ENCODE results near the gene CATSPER4.

Gene CATSPER4

GRCh38 chr1:26190373-26190987, at the start of gene CATSPER4:
CATSPER4 (plus strand) TSS chr1:26190602; CDS start chr1:26190628, 26 bp downstream.
- DNase-seq = no peak

GRCh38 chr1:26142159-26142558, 48.2 kb upstream of the CATSPER4 start:
- no peak for DNase-seq

GRCh38 chr1:26145041-26145959, 45.1 kb upstream of the CATSPER4 start:
- peak; percentile 58 for DNase-seq

- DNase-seq = no peak
These were observed 44.5 kb upstream of the CATSPER4 start for GRCh38 chr1:26145960-26146294.

- DNase-seq = no peak
These were observed 41.5 kb upstream of the CATSPER4 start for GRCh38 chr1:26148887-26149286.

- DNase-seq = no peak
These were observed 36.4 kb upstream of the CATSPER4 start for GRCh38 chr1:26153966-26154532.

GRCh38 chr1:26154750-26155149, 35.7 kb upstream of the CATSPER4 start:
- DNase-seq = no peak

- DNase-seq = no peak
These were observed 34.8 kb upstream of the CATSPER4 start for GRCh38 chr1:26155370-26156284.

- no peak for DNase-seq
These were observed 33.9 kb upstream of the CATSPER4 start for GRCh38 chr1:26156285-26157038.

- no peak for DNase-seq
These were observed 32.0 kb upstream of the CATSPER4 start for GRCh38 chr1:26158271-26158907.

- no peak for DNase-seq
These were observed 31.3 kb upstream of the CATSPER4 start, which contains the start of gene FAM110D for GRCh38 chr1:26158908-26159742. FAM110D (plus strand) TSS chr1:26159079; CDS start chr1:26161292, 2,213 bp downstream.

- DNase-seq = no peak
These were observed 30.7 kb upstream of the CATSPER4 start for GRCh38 chr1:26159743-26160039.

GRCh38 chr1:26160527-26161414, 29.6 kb upstream of the CATSPER4 start:
- DNase-seq = no peak

- DNase-seq = no peak
These were observed 28.8 kb upstream of the CATSPER4 start for GRCh38 chr1:26161415-26162219.

- DNase-seq = no peak
These were observed 28.1 kb upstream of the CATSPER4 start for GRCh38 chr1:26162220-26162709.

GRCh38 chr1:26163684-26164035, 26.7 kb upstream of the CATSPER4 start:
- DNase-seq = no peak

- no peak for DNase-seq
These were observed 26.2 kb upstream of the CATSPER4 start for GRCh38 chr1:26164036-26164860.
